ENCODE data around the gene E2F4. TPM values are rescaled to one million over a fixed set of nuclear protein-coding genes. Genes with fewer than 3 reads are reported as not detected.

E2F4 gene
- total and polyA plus RNA-seq, 2 of the 13 experiments (the other 11 are each of a cell fraction or from before 2014, with no cell fraction given) = 84.8 to 91.2 TPM

GRCh38 chr16:67191995-67192681 is at the start of gene E2F4 (continued):
- TF ChIP-seq GLMP (CRISPR knock-in tag; IDR thresholded peaks at IDR 0.05; ENCODE audit: borderline replicate concordance) = no peak
- no peak for TF ChIP-seq NR3C1 (CRISPR knock-in tag; IDR thresholded peaks at IDR 0.05)
- TF ChIP-seq CCDC6 (CRISPR knock-in tag; IDR thresholded peaks at IDR 0.05) = peak; percentile 89
- TF ChIP-seq AGO1 (IDR thresholded peaks at IDR 0.05; ENCODE audit: low read depth, low read length, poor library complexity, severe bottlenecking) = peak; percentile 50
- peak; percentile 83 for TF ChIP-seq BHLHE40 (IDR thresholded peaks at IDR 0.05; ENCODE audit: low read length)
- TF ChIP-seq HDAC1 (CRISPR knock-in tag; IDR thresholded peaks at IDR 0.05) = peak; percentile 88
- no peak for TF ChIP-seq ZNF619 (CRISPR knock-in tag; IDR thresholded peaks at IDR 0.05)
- TF ChIP-seq SOX6 (IDR thresholded peaks at IDR 0.05) = no peak
- peak; percentile 56 for TF ChIP-seq SOX6 (CRISPR knock-in tag; IDR thresholded peaks at IDR 0.05)
- peak; percentile 70; the same call in 1 of the 2 replicates for TF ChIP-seq ZNF782 (CRISPR knock-in tag; IDR thresholded peaks at IDR 0.05; ENCODE audit: borderline replicate concordance)
- no peak for TF ChIP-seq NFE2L1 (CRISPR knock-in tag; IDR thresholded peaks at IDR 0.05; ENCODE audit: borderline replicate concordance)
- peak in 1 of 2 experiments; percentile 49; a peak in 1 of 4 replicates for TF ChIP-seq KLF16 (CRISPR knock-in tag; IDR thresholded peaks at IDR 0.05)
- no peak for TF ChIP-seq ATM (IDR thresholded peaks at IDR 0.05; ENCODE audit: borderline replicate concordance)
- no peak for TF ChIP-seq ZNF83 (CRISPR knock-in tag; IDR thresholded peaks at IDR 0.05; ENCODE audit: borderline replicate concordance)
- TF ChIP-seq ATF3 (CRISPR knock-in tag; IDR thresholded peaks at IDR 0.05) = no peak
- TF ChIP-seq RORA (CRISPR knock-in tag; IDR thresholded peaks at IDR 0.05) = no peak
- no peak for TF ChIP-seq PRDM4 (CRISPR knock-in tag; IDR thresholded peaks at IDR 0.05; ENCODE audit: borderline replicate concordance)
- no peak; the same call in none of the 2 replicates for TF ChIP-seq MXD3 (CRISPR knock-in tag; IDR thresholded peaks at IDR 0.05)
- TF ChIP-seq ZSCAN12 (CRISPR knock-in tag; IDR thresholded peaks at IDR 0.05) = peak; percentile 38; the same call in 1 of the 2 replicates
- TF ChIP-seq ZNF546 (CRISPR knock-in tag; conservative IDR thresholded peaks at IDR 0.05) = 0 out of 2 replicates have a peak, but pooled peaks have one; percentile 71
- no peak for TF ChIP-seq FOXO4 (CRISPR knock-in tag; conservative IDR thresholded peaks at IDR 0.05)
- TF ChIP-seq ARNTL (CRISPR knock-in tag; IDR thresholded peaks at IDR 0.05) = no peak
- TF ChIP-seq ZNF577 (CRISPR knock-in tag; IDR thresholded peaks at IDR 0.05; ENCODE audit: borderline replicate concordance, low read depth) = no peak
- no peak for TF ChIP-seq JDP2 (CRISPR knock-in tag; IDR thresholded peaks at IDR 0.05; ENCODE audit: borderline replicate concordance)
- TF ChIP-seq ZZZ3 (CRISPR knock-in tag; IDR thresholded peaks at IDR 0.05; ENCODE audit: borderline replicate concordance) = peak; percentile 94; the same call in 1 of the 2 replicates
